B cell (primary cell): Measurements from ENCODE around the gene SMAD7.

Experiments used
- EZH2 ChIP-seq: IDR thresholded peaks from 2 replicates; pipeline ENCODE4 v1.6.1; 2012; ENCODE audit warnings: borderline replicate concordance, low read depth, mild to moderate bottlenecking, moderate library complexity, low read length; ENCODE audit not compliant: insufficient read depth, poor library complexity, severe bottlenecking
- TF ChIP-seq, protein P1 (sequence below): fragments of 200-600 bp; IDR thresholded peaks from one replicate; pipeline ENCODE4 v1.8.0; 2022; ENCODE audit warnings: antibody characterized with exemption, mild to moderate bottlenecking

DNA sequence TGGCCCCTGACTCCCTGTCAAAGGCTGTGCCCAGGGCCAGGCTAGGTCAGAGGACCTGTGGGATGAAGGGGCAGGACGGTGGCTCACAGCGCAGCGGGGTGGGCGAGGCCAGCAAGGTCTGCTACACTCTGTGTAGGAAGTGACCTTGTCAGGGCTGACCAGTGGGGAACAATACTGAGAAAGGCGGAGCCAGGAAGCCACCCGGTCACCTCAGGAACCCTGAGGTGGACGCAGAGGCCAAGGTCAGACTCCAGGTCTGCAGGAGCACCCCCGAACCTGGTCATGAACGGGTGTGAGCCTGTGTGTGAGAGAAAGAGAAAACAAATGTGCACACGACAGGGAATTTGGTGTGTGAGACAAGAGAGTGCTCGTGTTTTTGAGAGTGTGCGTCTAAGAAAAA lies 72.3 kb downstream of the SMAD7 start:
- no peak for TF ChIP-seq EZH2
- TF ChIP-seq, protein P1, sequence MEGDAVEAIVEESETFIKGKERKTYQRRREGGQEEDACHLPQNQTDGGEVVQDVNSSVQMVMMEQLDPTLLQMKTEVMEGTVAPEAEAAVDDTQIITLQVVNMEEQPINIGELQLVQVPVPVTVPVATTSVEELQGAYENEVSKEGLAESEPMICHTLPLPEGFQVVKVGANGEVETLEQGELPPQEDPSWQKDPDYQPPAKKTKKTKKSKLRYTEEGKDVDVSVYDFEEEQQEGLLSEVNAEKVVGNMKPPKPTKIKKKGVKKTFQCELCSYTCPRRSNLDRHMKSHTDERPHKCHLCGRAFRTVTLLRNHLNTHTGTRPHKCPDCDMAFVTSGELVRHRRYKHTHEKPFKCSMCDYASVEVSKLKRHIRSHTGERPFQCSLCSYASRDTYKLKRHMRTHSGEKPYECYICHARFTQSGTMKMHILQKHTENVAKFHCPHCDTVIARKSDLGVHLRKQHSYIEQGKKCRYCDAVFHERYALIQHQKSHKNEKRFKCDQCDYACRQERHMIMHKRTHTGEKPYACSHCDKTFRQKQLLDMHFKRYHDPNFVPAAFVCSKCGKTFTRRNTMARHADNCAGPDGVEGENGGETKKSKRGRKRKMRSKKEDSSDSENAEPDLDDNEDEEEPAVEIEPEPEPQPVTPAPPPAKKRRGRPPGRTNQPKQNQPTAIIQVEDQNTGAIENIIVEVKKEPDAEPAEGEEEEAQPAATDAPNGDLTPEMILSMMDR, result no peak
